ENCODE data around the gene SELPLG. TPM values are rescaled to one million over a fixed set of nuclear protein-coding genes. Genes with fewer than 3 reads are reported as not detected.
"Not testable (repeated sequence)": the region's sequence is repeated elsewhere in the genome, so short reads cannot be mapped to it uniquely, and the experiment has no call there.

Gene SELPLG
- total RNA-seq, 1 donor from 2014 or later = 15.4 TPM

- DNase-seq (ENCODE audit: low spot score) = no peak
These were observed 41.4 kb downstream of the SELPLG start for GRCh38 chr12:108592033-108592909.

- no peak for DNase-seq (ENCODE audit: low spot score)
These were observed 42.3 kb downstream of the SELPLG start for GRCh38 chr12:108591267-108591980.

- not testable (repeated sequence) for DNase-seq (ENCODE audit: low spot score)
These were observed 43.2 kb downstream of the SELPLG start for GRCh38 chr12:108590463-108590862.

GRCh38 chr12:108589840-108590229 lies 43.9 kb downstream of the SELPLG start:
- no peak for DNase-seq (ENCODE audit: low spot score)

GRCh38 chr12:108589028-108589839 lies 44.5 kb downstream of the SELPLG start:
- DNase-seq (ENCODE audit: low spot score) = no peak

GRCh38 chr12:108587826-108588225 lies 45.9 kb downstream of the SELPLG start:
- DNase-seq (ENCODE audit: low spot score) = no peak

- DNase-seq (ENCODE audit: low spot score) = no peak
These were observed 47.4 kb downstream of the SELPLG start for GRCh38 chr12:108586306-108586705.

- DNase-seq (ENCODE audit: low spot score) = no peak
These were observed 47.8 kb downstream of the SELPLG start for GRCh38 chr12:108585864-108586263.

- DNase-seq (ENCODE audit: low spot score) = no peak
These were observed 49.1 kb downstream of the SELPLG start for GRCh38 chr12:108584456-108585065.

GRCh38 chr12:108583991-108584390 lies 49.7 kb downstream of the SELPLG start:
- no peak for DNase-seq (ENCODE audit: low spot score)

GRCh38 chr12:108582978-108583770 lies 50.5 kb downstream of the SELPLG start:
- no peak for DNase-seq (ENCODE audit: low spot score)

- no peak for DNase-seq (ENCODE audit: low spot score)
These were observed 51.2 kb downstream of the SELPLG start for GRCh38 chr12:108582509-108582908.

- DNase-seq (ENCODE audit: low spot score) = no peak
These were observed 52.1 kb downstream of the SELPLG start for GRCh38 chr12:108581311-108582227.

- peak; percentile 85 for DNase-seq (ENCODE audit: low spot score)
These were observed 53.2 kb downstream of the SELPLG start for GRCh38 chr12:108580531-108580930.

GRCh38 chr12:108578813-108579212 lies 54.9 kb downstream of the SELPLG start:
- peak; percentile 53 for DNase-seq (ENCODE audit: low spot score)

GRCh38 chr12:108578264-108578663 lies 55.4 kb downstream of the SELPLG start:
- no peak for DNase-seq (ENCODE audit: low spot score)

- no peak for DNase-seq (ENCODE audit: low spot score)
These were observed 56.2 kb downstream of the SELPLG start for GRCh38 chr12:108577458-108577857.

- DNase-seq (ENCODE audit: low spot score) = peak; percentile 57
These were observed 56.9 kb downstream of the SELPLG start for GRCh38 chr12:108576660-108577234.

All from mesenteric fat pad (tissue), 1 donor.